NB4 (cell line): ENCODE data around the gene TUT4.

Experiments
- DNase-seq: peaks from one replicate; pipeline ENCODE4 v3.0.0; 2010; ENCODE audit warnings: low read depth
- H3K4me3 ChIP-seq: one replicate; pipeline ENCODE4 v1.5.1; 2011; ENCODE audit warnings: mild to moderate bottlenecking, low read depth, low read length, moderate library complexity
- MYC ChIP-seq: IDR thresholded peaks from 2 replicates; pipeline ENCODE4 v1.6.1; 2011; ENCODE audit warnings: low read depth, low read length
- POLR2A ChIP-seq: IDR thresholded peaks from 2 replicates; pipeline ENCODE4 v1.6.1; 2011; ENCODE audit warnings: mild to moderate bottlenecking; ENCODE audit not compliant: insufficient read length; ENCODE audit errors: extremely low read depth
- TF ChIP-seq, protein P1 (sequence below): IDR thresholded peaks from 2 replicates; pipeline ENCODE4 v1.6.1; 2011; ENCODE audit warnings: low read depth, low read length
- TF ChIP-seq, protein P2 (sequence below): IDR thresholded peaks from one replicate; pipeline ENCODE4 v1.5.1; 2012; ENCODE audit warnings: low read depth, low read length

TUT4 gene

DNA sequence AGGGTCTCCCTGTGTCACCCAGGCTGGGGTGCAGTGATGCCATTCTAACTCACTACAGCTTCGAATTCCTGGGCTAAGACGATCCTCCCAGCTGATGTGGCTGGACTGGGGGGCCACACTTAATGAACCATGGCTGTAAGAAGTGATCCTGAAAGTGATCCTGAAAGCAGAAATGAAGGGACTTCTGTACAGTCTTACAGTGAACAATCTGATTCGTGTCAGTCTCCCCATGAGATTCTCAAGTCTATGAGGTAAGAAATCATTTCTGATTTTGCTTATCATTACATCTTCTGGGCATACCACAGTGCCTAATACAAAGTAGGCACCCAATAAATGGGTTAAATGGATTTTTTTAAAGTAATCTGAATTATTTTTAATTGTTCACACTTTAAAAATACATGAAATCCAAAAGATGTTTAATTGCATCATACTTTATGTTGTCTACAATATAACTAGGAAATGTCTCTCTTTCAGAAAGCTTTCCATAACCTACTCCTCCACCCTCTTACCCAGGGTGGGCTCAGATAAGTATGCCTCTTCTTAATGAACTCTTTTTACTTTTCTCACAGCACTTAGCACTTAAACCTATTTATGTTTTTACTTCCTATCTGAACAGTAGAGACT lies 21.5 kb downstream of the TUT4 start:
- no peak overlapping the region for H3K4me3 ChIP-seq
- TF ChIP-seq MYC: no peak
- TF ChIP-seq, protein P1, sequence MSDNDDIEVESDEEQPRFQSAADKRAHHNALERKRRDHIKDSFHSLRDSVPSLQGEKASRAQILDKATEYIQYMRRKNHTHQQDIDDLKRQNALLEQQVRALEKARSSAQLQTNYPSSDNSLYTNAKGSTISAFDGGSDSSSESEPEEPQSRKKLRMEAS: no peak

DNA sequence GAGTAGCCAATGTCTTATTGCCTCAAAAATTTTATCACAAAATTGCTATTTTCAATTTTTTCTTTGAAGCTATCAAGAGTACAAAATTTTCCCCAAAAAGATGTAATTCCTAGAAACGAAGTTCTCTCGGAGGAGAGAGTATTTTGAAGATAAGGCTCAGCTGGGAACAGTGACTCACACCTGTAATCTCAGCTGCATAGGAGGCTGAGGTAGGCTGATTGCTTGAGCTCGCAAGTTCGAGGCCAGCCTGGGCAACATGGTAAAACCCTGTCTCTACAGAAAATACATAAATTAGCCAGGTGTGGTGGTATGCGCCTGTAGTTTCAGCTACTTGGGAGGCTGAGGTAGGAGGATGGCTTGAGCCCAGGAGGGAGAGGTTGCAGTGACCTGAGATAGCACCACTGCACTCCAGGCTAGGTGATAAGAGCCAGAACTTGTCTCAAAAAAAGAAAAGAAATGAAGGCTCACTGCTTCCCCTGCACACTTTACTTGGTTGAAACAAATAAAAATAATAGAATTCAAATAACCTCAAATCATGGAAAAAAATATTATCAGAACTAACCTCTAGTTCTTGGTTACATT lies 22.2 kb downstream of the TUT4 start:
- TF ChIP-seq POLR2A (no peak), MYC (no peak)
- TF ChIP-seq, protein P1: no peak
- TF ChIP-seq, protein P2, sequence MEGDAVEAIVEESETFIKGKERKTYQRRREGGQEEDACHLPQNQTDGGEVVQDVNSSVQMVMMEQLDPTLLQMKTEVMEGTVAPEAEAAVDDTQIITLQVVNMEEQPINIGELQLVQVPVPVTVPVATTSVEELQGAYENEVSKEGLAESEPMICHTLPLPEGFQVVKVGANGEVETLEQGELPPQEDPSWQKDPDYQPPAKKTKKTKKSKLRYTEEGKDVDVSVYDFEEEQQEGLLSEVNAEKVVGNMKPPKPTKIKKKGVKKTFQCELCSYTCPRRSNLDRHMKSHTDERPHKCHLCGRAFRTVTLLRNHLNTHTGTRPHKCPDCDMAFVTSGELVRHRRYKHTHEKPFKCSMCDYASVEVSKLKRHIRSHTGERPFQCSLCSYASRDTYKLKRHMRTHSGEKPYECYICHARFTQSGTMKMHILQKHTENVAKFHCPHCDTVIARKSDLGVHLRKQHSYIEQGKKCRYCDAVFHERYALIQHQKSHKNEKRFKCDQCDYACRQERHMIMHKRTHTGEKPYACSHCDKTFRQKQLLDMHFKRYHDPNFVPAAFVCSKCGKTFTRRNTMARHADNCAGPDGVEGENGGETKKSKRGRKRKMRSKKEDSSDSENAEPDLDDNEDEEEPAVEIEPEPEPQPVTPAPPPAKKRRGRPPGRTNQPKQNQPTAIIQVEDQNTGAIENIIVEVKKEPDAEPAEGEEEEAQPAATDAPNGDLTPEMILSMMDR: no peak
- no peak for DNase-seq
- no peak overlapping the region for H3K4me3 ChIP-seq

More for the DNA sequence above, 21.5 kb downstream of the TUT4 start:
- no peak for DNase-seq

DNA sequence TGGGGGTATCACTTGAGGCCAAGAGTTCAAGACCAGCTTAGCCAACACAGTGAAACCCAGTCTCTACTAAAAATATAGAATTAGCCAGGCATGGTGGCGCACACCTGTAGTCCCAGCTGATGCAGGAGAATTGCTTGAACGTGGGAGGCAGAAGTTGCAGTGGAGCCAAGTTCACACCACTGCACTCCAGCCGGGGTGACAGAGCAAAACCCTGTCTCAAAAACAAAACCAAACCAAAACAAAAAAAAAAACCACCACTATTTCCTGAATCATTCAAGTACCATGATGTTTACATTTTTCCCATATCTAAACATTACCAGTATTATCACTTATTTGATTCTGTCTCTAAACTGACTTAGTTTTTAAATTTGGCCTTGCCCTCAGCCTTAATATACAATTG lies 29.5 kb downstream of the TUT4 start:
- TF ChIP-seq POLR2A: no peak
- no peak for TF ChIP-seq MYC
- TF ChIP-seq, protein P2: no peak
- TF ChIP-seq, protein P1: no peak
- no peak overlapping the region for H3K4me3 ChIP-seq
- no peak for DNase-seq

DNA sequence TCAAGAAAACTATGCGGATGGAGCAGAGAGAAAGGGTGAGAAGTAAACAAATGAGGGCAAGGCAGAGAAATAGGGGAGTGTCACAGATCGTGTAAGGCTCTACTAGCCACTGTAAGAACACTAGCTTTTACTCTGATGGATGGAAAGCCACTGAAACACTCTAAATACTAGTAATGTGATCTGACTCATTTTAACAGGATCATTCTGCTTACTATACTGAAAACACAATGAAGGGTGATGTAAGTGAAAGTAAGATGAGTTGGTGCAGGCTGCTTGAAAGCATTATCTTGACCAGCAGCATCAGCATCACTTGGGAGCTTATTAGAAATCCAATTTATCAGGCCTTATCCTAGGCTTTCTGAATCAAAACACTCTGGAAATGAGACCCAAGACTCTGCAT lies 32.7 kb downstream of the TUT4 start:
- TF ChIP-seq, protein P1: no peak
- no peak for TF ChIP-seq POLR2A
- TF ChIP-seq, protein P2: no peak
- H3K4me3 ChIP-seq: no peak overlapping the region
- DNase-seq: no peak

DNA sequence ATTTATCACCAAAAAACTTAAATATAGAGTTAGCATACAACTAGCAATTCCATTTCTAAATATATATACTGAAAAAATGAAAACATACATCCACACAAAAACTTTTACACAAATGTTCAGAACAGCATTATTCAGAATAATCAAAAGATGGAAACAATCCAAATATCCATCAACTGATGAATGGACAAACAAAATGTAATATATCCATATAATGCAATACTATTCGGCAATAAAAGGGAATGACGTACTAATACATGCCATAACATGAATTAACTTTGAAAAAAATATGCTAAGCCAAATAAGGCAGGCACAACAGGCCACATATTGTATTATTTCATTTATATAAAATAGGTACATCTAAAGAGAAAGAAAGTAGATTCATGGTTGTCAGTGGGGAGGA lies 33.9 kb downstream of the TUT4 start:
- TF ChIP-seq, protein P2: no peak
- no peak for TF ChIP-seq MYC
- H3K4me3 ChIP-seq: no peak overlapping the region
- no peak for DNase-seq

DNA sequence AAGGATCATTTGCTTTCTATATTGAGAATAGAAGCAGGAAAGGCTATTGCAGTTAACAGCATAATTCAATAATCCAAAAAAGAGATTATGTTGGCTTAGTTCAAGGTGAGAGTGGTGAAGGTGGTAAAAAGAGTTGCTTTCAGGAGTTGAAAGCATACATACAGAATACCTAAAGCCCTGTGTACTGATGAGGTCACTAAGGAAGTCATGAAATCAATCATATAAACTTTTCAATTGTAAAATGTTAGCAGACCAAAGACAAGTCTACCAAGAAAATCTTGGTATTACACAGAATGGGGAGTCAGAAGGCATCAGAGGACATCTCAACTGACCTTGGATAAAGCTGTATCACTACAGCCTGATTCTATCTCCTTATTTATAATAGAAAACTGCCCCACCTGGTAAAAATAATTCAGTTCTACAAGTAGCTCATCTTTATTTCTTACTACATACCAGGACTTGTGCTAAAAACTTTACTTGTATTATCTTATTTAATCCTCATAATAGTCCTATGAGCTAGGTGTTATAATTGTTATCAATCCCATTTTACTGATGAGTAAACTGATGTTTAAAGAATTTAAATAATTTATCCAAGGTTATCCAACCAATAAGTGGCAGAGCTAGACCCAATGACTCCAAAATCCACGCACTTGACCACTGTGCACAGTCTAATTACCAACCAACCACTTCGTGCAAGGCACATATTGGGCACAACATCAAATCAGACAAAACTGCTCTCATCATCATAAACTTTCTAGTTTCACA lies 40.9 kb downstream of the TUT4 start:
- TF ChIP-seq, protein P2: no peak
- TF ChIP-seq POLR2A: no peak
- TF ChIP-seq, protein P1: no peak
- TF ChIP-seq MYC: no peak
- DNase-seq: no peak
- no peak overlapping the region for H3K4me3 ChIP-seq
